OCI-LY1 (cell line): Measurements from ENCODE around the gene COA6.
"Not testable (repeated sequence)": the region's sequence is repeated elsewhere in the genome, so short reads cannot be mapped to it uniquely, and the experiment has no call there.

ENCODE experiments used
- H2AFZ ChIP-seq: fragments of 200-600 bp; sonication (generic), shearing (Covaris generic); 2 replicates; pipeline ENCODE4 v1.6.0; 2014; ENCODE audit warnings: antibody characterized with exemption, mild to moderate bottlenecking, low read length
- H3F3A ChIP-seq: fragments of 200-600 bp; sonication (generic), shearing (Covaris generic); 2 replicates; pipeline ENCODE4 v1.6.0; 2014; ENCODE audit warnings: mild to moderate bottlenecking, antibody characterized with exemption, low read length, moderate library complexity; ENCODE audit not compliant: insufficient read depth
- H3K27ac ChIP-seq: fragments of 200-600 bp; sonication (generic); 2 replicates; pipeline ENCODE4 v1.5.1; 2014; ENCODE audit warnings: low read length, mixed run types, mild to moderate bottlenecking, low read depth; ENCODE audit not compliant: poor library complexity, severe bottlenecking
- H3K27me3 ChIP-seq: fragments of 200-600 bp; sonication (generic); 2 replicates; pipeline ENCODE4 v1.6.0; 2014; ENCODE audit warnings: antibody characterized with exemption, mild to moderate bottlenecking, low read length, moderate library complexity; ENCODE audit not compliant: insufficient read depth
- H3K36me3 ChIP-seq: fragments of 200-600 bp; sonication (generic); 2 replicates; pipeline ENCODE4 v1.6.1; 2014; ENCODE audit warnings: mild to moderate bottlenecking, antibody characterized with exemption, low read length, moderate library complexity, mixed read lengths; ENCODE audit not compliant: insufficient read depth
- H3K4me1 ChIP-seq: fragments of 200-600 bp; sonication (generic); 2 replicates; pipeline ENCODE4 v1.5.1; 2014; ENCODE audit warnings: mild to moderate bottlenecking, low read length, moderate library complexity; ENCODE audit not compliant: insufficient read depth, severe bottlenecking
- H3K4me2 ChIP-seq: fragments of 200-600 bp; sonication (generic), shearing (Covaris generic); 2 replicates; pipeline ENCODE4 v1.6.1; 2014; ENCODE audit warnings: low read length
- H3K4me3 ChIP-seq: fragments of 200-600 bp; sonication (generic); 2 replicates; pipeline ENCODE4 v1.5.1; 2014; ENCODE audit warnings: low read length, low read depth, mild to moderate bottlenecking, mixed read lengths; ENCODE audit not compliant: poor library complexity, severe bottlenecking
- H3K79me2 ChIP-seq: fragments of 200-600 bp; shearing (Covaris generic); 2 replicates; pipeline ENCODE4 v1.6.1; 2016; ENCODE audit warnings: mixed run types, low read length, mixed read lengths; ENCODE audit not compliant: insufficient read depth
- H3K9ac ChIP-seq: fragments of 200-600 bp; sonication (generic), shearing (Covaris generic); 2 replicates; pipeline ENCODE4 v1.6.1; 2014; ENCODE audit warnings: mild to moderate bottlenecking, low read length, mixed read lengths
- H3K9me2 ChIP-seq: fragments of 200-600 bp; sonication (generic), shearing (Covaris generic); 2 replicates; pipeline ENCODE4 v1.6.1; 2014; ENCODE audit warnings: low read depth, mild to moderate bottlenecking, low read length, mixed read lengths
- H3K9me3 ChIP-seq: fragments of 200-600 bp; shearing (Covaris generic); 2 replicates; pipeline ENCODE4 v1.6.1; 2014; ENCODE audit warnings: low read length, mixed read lengths
- H4K20me1 ChIP-seq: fragments of 200-600 bp; sonication (generic), shearing (Covaris generic); 2 replicates; pipeline ENCODE4 v1.6.0; 2016; ENCODE audit warnings: mild to moderate bottlenecking, low read length; ENCODE audit not compliant: insufficient read depth
- CTCF ChIP-seq: fragments of 200-600 bp; sonication (generic), shearing (Covaris generic); IDR thresholded peaks from 2 replicates; pipeline ENCODE4 v1.5.1; 2017; ENCODE audit warnings: mild to moderate bottlenecking, antibody characterized with exemption, low read length, moderate library complexity, mixed read lengths
- EZH2 ChIP-seq: fragments of 200-600 bp; sonication (generic), shearing (Covaris generic); IDR thresholded peaks from 2 replicates; pipeline ENCODE4 v1.8.0; 2017; ENCODE audit warnings: borderline replicate concordance, mixed run types, mild to moderate bottlenecking, antibody characterized with exemption, low read length, moderate library complexity, mixed read lengths

COA6 gene

GRCh38 chr1:234398849-234399381 lies 25.7 kb downstream of the COA6 start:
- H4K20me1 ChIP-seq = no peaks in the 10 kb centered on the region
- H3K36me3 ChIP-seq = peaks cover 3% of the 10 kb centered on the region; the same call in 1 of the 2 replicates
- no peaks in the 10 kb centered on the region for H3K9me3 ChIP-seq
- peaks cover 27% of the 10 kb centered on the region for H3K4me1 ChIP-seq
- H3K9ac ChIP-seq = peak overlapping the region; percentile 10; the same call in 1 of the 2 replicates
- H3K27me3 ChIP-seq = no peaks in the 10 kb centered on the region
- H3K4me3 ChIP-seq = peak overlapping the region; percentile 11
- TF ChIP-seq CTCF = no peak
- no peak for TF ChIP-seq EZH2
- peak overlapping the region; percentile 58 for H3K27ac ChIP-seq
- H3K9me2 ChIP-seq = no peaks in the 10 kb centered on the region
- H3K79me2 ChIP-seq = no peaks in the 10 kb centered on the region
- H2AFZ ChIP-seq = peak overlapping the region; percentile 77
- H3F3A ChIP-seq = no peaks in the 10 kb centered on the region; the same call in 1 of the 2 replicates
- H3K4me2 ChIP-seq = peak overlapping the region; percentile 61

- H3K27me3 ChIP-seq, H3F3A ChIP-seq, H3K79me2 ChIP-seq, H3K9me2 ChIP-seq, H3K36me3 ChIP-seq, H3K9ac ChIP-seq, H3K4me3 ChIP-seq, H2AFZ ChIP-seq, H3K4me2 ChIP-seq, H3K9me3 ChIP-seq, H4K20me1 ChIP-seq, H3K27ac ChIP-seq: not testable (repeated sequence)
- H3K4me1 ChIP-seq = peaks cover 27% of the 10 kb centered on the region
Measured at GRCh38 chr1:234399515-234399914, 26.3 kb downstream of the COA6 start.

- Histone ChIP-seq H3K4me1 (peaks cover 27% of the 10 kb centered on the region), H3K4me2 (no peak overlapping the region), H3K27me3 (no peaks in the 10 kb centered on the region), H3K36me3 (peaks cover 8% of the 10 kb centered on the region; the same call in 1 of the 2 replicates), H3K9me2 (no peaks in the 10 kb centered on the region), H3K4me3 (no peak overlapping the region), H3K27ac (peak overlapping the region; percentile 34), H3K9me3 (no peaks in the 10 kb centered on the region), H2AFZ (no peak overlapping the region), H3K79me2 (no peaks in the 10 kb centered on the region), H3F3A (no peaks in the 10 kb centered on the region; the same call in 1 of the 2 replicates), H3K9ac (no peak overlapping the region), H4K20me1 (no peaks in the 10 kb centered on the region)
- TF ChIP-seq EZH2 (no peak), CTCF (no peak)
Measured at GRCh38 chr1:234400773-234401172, 27.5 kb downstream of the COA6 start.

- H2AFZ ChIP-seq = no peak overlapping the region
- no peak overlapping the region for H3K4me3 ChIP-seq
- H3K36me3 ChIP-seq = peaks cover 11% of the 10 kb centered on the region; the same call in 1 of the 2 replicates
- H3K9me2 ChIP-seq = no peaks in the 10 kb centered on the region
- no peak overlapping the region for H3K27ac ChIP-seq
- peaks cover 27% of the 10 kb centered on the region for H3K4me1 ChIP-seq
- no peaks in the 10 kb centered on the region for H4K20me1 ChIP-seq
- no peak for TF ChIP-seq EZH2
- TF ChIP-seq CTCF = no peak
- no peak overlapping the region for H3K9ac ChIP-seq
- no peaks in the 10 kb centered on the region for H3K27me3 ChIP-seq
- no peaks in the 10 kb centered on the region for H3K9me3 ChIP-seq
- H3K4me2 ChIP-seq = no peak overlapping the region
- no peaks in the 10 kb centered on the region for H3K79me2 ChIP-seq
- no peaks in the 10 kb centered on the region; the same call in 1 of the 2 replicates for H3F3A ChIP-seq
Measured at GRCh38 chr1:234401658-234402057, 28.4 kb downstream of the COA6 start.
